GM12874 (cell line): ENCODE data around the gene ANKRD13A.

ENCODE experiments used
- CTCF ChIP-seq: IDR thresholded peaks from 2 replicates; pipeline ENCODE4 v1.5.1; 2011; ENCODE audit warnings: low read depth, mild to moderate bottlenecking, control low read depth, low read length, moderate library complexity; ENCODE audit not compliant: insufficient read depth

The ANKRD13A gene

GRCh38 chr12:109958374-109958773, 40.9 kb upstream of the ANKRD13A start:
- no peak for TF ChIP-seq CTCF

GRCh38 chr12:109959411-109960093, 39.7 kb upstream of the ANKRD13A start:
- TF ChIP-seq CTCF, result no peak

GRCh38 chr12:109961201-109961600, 38.0 kb upstream of the ANKRD13A start:
- no peak for TF ChIP-seq CTCF

GRCh38 chr12:109961612-109962011, 37.6 kb upstream of the ANKRD13A start:
- no peak for TF ChIP-seq CTCF

GRCh38 chr12:109962398-109962797, 36.8 kb upstream of the ANKRD13A start:
- no peak for TF ChIP-seq CTCF

- no peak for TF ChIP-seq CTCF
These were observed 35.9 kb upstream of the ANKRD13A start for GRCh38 chr12:109963330-109963729.

- no peak for TF ChIP-seq CTCF
These were observed 35.3 kb upstream of the ANKRD13A start for GRCh38 chr12:109963743-109964429.
